Gastroesophageal sphincter (tissue), 4 donors: ENCODE measurements around the gene CENPK. TPM values are rescaled to one million over a fixed set of nuclear protein-coding genes. Genes with fewer than 3 reads are reported as not detected.

Source experiments
- small RNA-seq, 4 donors: library from RNA; depleted of rRNA; stranded (forward); fragments of <200 nt; gene quantifications; one replicate each; pipeline ENCODE3, GENCODE V24; 2016
- total RNA-seq, 4 donors: library from RNA; depleted of rRNA; stranded (reverse); fragments of >200 nt; gene quantifications; one replicate each; pipeline ENCODE4 v1.1.0, GENCODE V29; 2016

Gene CENPK
- total RNA-seq, 4 donors from 2014 or later, result 0.45 to 0.81 TPM; not detected in 2

Small RNA genes lying within 50 kb of the gene (small RNA-seq; reads per million reads assigned to genes)
- 0 reads per million in 4 donors for gene RNU6-540P

Other genes with a start within 250 kb of the CENPK start
- gene ADAMTS6, start 81.2 kb downstream of the CENPK start, total RNA-seq, result 10 to 100 TPM in 2 of 4 donors, 1 to 10 TPM in 2; 2.6 to 25.2 (median 12.3) TPM
- gene PPWD1, start 128 bp upstream of the CENPK start, total RNA-seq, result 10 to 100 TPM; 22.3 to 85.9 (median 46.1) TPM
- 10 to 100 TPM; 17.0 to 35.2 (median 20.3) TPM for gene TRIM23, start 61.2 kb upstream of the CENPK start, total RNA-seq
- 1 to 10 TPM; 1.1 to 4.8 (median 3.8) TPM for gene SHLD3, start 61.9 kb upstream of the CENPK start, total RNA-seq
- gene TRAPPC13, start 61.9 kb upstream of the CENPK start, total RNA-seq, result 10 to 100 TPM; 17.7 to 31.9 (median 24.3) TPM
- 10 to 100 TPM; 12.1 to 15.2 (median 14.3) TPM for gene SGTB, start 158.9 kb upstream of the CENPK start, total RNA-seq
- gene NLN, start 159.0 kb upstream of the CENPK start, total RNA-seq, result 10 to 100 TPM in 2 of 4 donors, 1 to 10 TPM in 2; 6.5 to 11.5 (median 9.8) TPM